HG03139 (cell line): Measurements from ENCODE around the gene TEP1.
"Not testable (repeated sequence)": the region's sequence is repeated elsewhere in the genome, so short reads cannot be mapped to it uniquely, and the experiment has no call there.

Source experiments
- ATAC-seq: cut with Tn5 transposase; IDR thresholded peaks from one replicate; pipeline ENCODE4 v1.9.1; 2021; ENCODE audit not compliant: unreplicated experiment

Gene TEP1

GRCh38 chr14:20391505-20391904, 21.8 kb downstream of the TEP1 start:
- ATAC-seq = no peak

- ATAC-seq = no peak
Observed at GRCh38 chr14:20388159-20388558, 25.1 kb downstream of the TEP1 start.

- ATAC-seq = no peak
Observed at GRCh38 chr14:20387576-20387975, 25.7 kb downstream of the TEP1 start.

- no peak for ATAC-seq
Observed at GRCh38 chr14:20386276-20386855, 26.9 kb downstream of the TEP1 start.

GRCh38 chr14:20384886-20385285, 28.4 kb downstream of the TEP1 start:
- no peak for ATAC-seq

- no peak for ATAC-seq
Observed at GRCh38 chr14:20384321-20384720, 29.0 kb downstream of the TEP1 start.

- ATAC-seq = no peak
Observed at GRCh38 chr14:20383636-20384035, 29.7 kb downstream of the TEP1 start.

GRCh38 chr14:20383032-20383431, 30.3 kb downstream of the TEP1 start:
- no peak for ATAC-seq

GRCh38 chr14:20382526-20382925, 30.8 kb downstream of the TEP1 start:
- no peak for ATAC-seq

- ATAC-seq = no peak
Observed at GRCh38 chr14:20381341-20381740, 32.0 kb downstream of the TEP1 start.

- no peak for ATAC-seq
Observed at GRCh38 chr14:20380681-20381080, 32.6 kb downstream of the TEP1 start.

- ATAC-seq = no peak
Observed at GRCh38 chr14:20379743-20380142, 33.6 kb downstream of the TEP1 start.

GRCh38 chr14:20377171-20377570, 36.1 kb downstream of the TEP1 start:
- ATAC-seq = no peak

- no peak for ATAC-seq
Observed at GRCh38 chr14:20376071-20376588, 37.2 kb downstream of the TEP1 start.

- no peak for ATAC-seq
Observed at GRCh38 chr14:20375471-20375870, 37.8 kb downstream of the TEP1 start.

- ATAC-seq = no peak
Observed at GRCh38 chr14:20372796-20373195, 40.5 kb downstream of the TEP1 start.

GRCh38 chr14:20365928-20366327, 47.4 kb downstream of the TEP1 start:
- no peak for ATAC-seq

- not testable (repeated sequence) for ATAC-seq
Observed at GRCh38 chr14:20358474-20358873, 54.8 kb downstream of the TEP1 start.

- no peak for ATAC-seq
Observed at GRCh38 chr14:20356422-20356821, 56.9 kb downstream of the TEP1 start.

- ATAC-seq = no peak
Observed at GRCh38 chr14:20350860-20351259, 62.4 kb downstream of the TEP1 start.

GRCh38 chr14:20350282-20350681, 63.0 kb downstream of the TEP1 start:
- no peak for ATAC-seq

GRCh38 chr14:20347747-20348146, 65.6 kb downstream of the TEP1 start:
- ATAC-seq = no peak

GRCh38 chr14:20346713-20347112, 66.6 kb downstream of the TEP1 start:
- ATAC-seq = no peak
